H1 (cell line): ENCODE results near the gene HMGN2. TPM values are rescaled to one million over a fixed set of nuclear protein-coding genes. Genes with fewer than 3 reads are reported as not detected.

Experiments
- CTCF ChIA-PET: fragments of 300-600 bp; sonication (Branson Sonifier 250); formaldehyde crosslinking; loops from one replicate; lab custom pipeline; 2021; ENCODE audit not compliant: partially characterized antibody; lab: Charles Lee
- POLR2A ChIA-PET: fragments of 300-600 bp; sonication (Branson Sonifier 250); formaldehyde crosslinking; loops from one replicate; lab custom pipeline; 2021; ENCODE audit warnings: inconsistent platforms; ENCODE audit not compliant: partially characterized antibody; lab: Charles Lee
- DNase-seq, 2 experiments: peaks; one replicate each; pipeline versions ENCODE4 v3.0.0 to v3.0.0-alpha.2; 2010 to 2022; ENCODE audit warnings: low spot score in 2 of 2, low read depth in 1 of 2, mixed read lengths in 1 of 2
- FAIRE-seq: peaks from 2 replicates; lab custom pipeline; 2011; peaks lifted over from hg19 to GRCh38; lab: Jason Lieb, UNC
- H2AFZ ChIP-seq: 2 replicates; pipeline ENCODE4 v1.8.1; 2012; ENCODE audit warnings: low read length, inconsistent platforms
- H2AK5ac ChIP-seq: 2 replicates; pipeline ENCODE4 v1.6.1; 2013; ENCODE audit warnings: low read depth, low read length
- H2BK120ac ChIP-seq: replicated peaks from 2 replicates; pipeline ENCODE3; 2013; ENCODE audit warnings: low read depth, low read length, inconsistent platforms
- H2BK12ac ChIP-seq: 2 replicates; pipeline ENCODE4 v1.6.1; 2013; ENCODE audit warnings: low read depth, low read length
- H2BK15ac ChIP-seq: 2 replicates; pipeline ENCODE4 v1.6.1; 2013; ENCODE audit warnings: low read length
- H2BK20ac ChIP-seq: 2 replicates; pipeline ENCODE4 v1.6.1; 2013; ENCODE audit warnings: low read length
- H2BK5ac ChIP-seq: 2 replicates; pipeline ENCODE4 v1.6.1; 2013; ENCODE audit warnings: low read depth, low read length
- H3K14ac ChIP-seq: 2 replicates; pipeline ENCODE4 v1.6.1; 2013; ENCODE audit warnings: inconsistent platforms; ENCODE audit not compliant: insufficient read length
- H3K18ac ChIP-seq: 2 replicates; pipeline ENCODE4 v1.6.1; 2013; ENCODE audit warnings: low read length; ENCODE audit errors: extremely low read depth
- H3K23ac ChIP-seq: 2 replicates; pipeline ENCODE4 v1.6.1; 2013; ENCODE audit warnings: inconsistent platforms; ENCODE audit not compliant: insufficient read length
- H3K23me2 ChIP-seq: 2 replicates; pipeline ENCODE4 v1.6.1; 2013; ENCODE audit warnings: low read depth, low read length
- H3K27ac ChIP-seq: 2 replicates; pipeline ENCODE4 v1.6.1; 2011; ENCODE audit warnings: low read depth, low read length, inconsistent platforms
- H3K27me3 ChIP-seq, 4 experiments: replicated peaks in 1 of 4; 1 replicate in 1 of 4; 2 replicates in 3 of 4; pipeline versions ENCODE4 v1.6.1 to v1.8.1; 2011 to 2013; ENCODE audit warnings: low read length in 3 of 4, mild to moderate bottlenecking in 3 of 4, inconsistent platforms in 2 of 4, mixed read lengths in 2 of 4, moderate library complexity in 1 of 4; ENCODE audit not compliant: control insufficient read depth in 3 of 4, insufficient read depth in 3 of 4; ENCODE audit errors: extremely low read depth in 1 of 4
- H3K36me3 ChIP-seq, 4 experiments: 2 replicates each; pipeline versions ENCODE4 v1.6.1 to v1.8.1; 2011 to 2013; ENCODE audit warnings: mild to moderate bottlenecking in 4 of 4, low read length in 3 of 4, moderate library complexity in 2 of 4, control low read depth in 1 of 4, inconsistent platforms in 1 of 4; ENCODE audit not compliant: insufficient read depth in 4 of 4, control insufficient read depth in 2 of 4
- H3K4ac ChIP-seq: replicated peaks from 2 replicates; pipeline ENCODE3; 2013; ENCODE audit warnings: low read length, low read depth, mixed read lengths, inconsistent platforms; ENCODE audit not compliant: insufficient read length
- H3K4me1 ChIP-seq, 4 experiments: replicated peaks in 1 of 4; 1 replicate in 1 of 4; 2 replicates in 3 of 4; pipeline versions ENCODE4 v1.6.1 to v1.8.1; 2011 to 2013; ENCODE audit warnings: low read length in 3 of 4, inconsistent platforms in 2 of 4, mixed read lengths in 1 of 4; ENCODE audit not compliant: insufficient read depth in 4 of 4, control insufficient read depth in 3 of 4
- H3K4me2 ChIP-seq, 2 experiments: 2 replicates each; pipeline versions ENCODE4 v1.6.1 to v1.8.1; 2011 to 2013; ENCODE audit warnings: low read depth in 2 of 2, low read length in 2 of 2, control low read depth in 1 of 2, inconsistent platforms in 1 of 2, mild to moderate bottlenecking in 1 of 2; ENCODE audit not compliant: insufficient read depth in 1 of 2
- H3K4me3 ChIP-seq, 4 experiments: fragments of 200-600, 300-600 bp in 1 of 4; sonication (generic), shearing (Covaris generic), sonication (Bioruptor Twin) in 1 of 4; 2 replicates each; pipeline versions ENCODE4 v1.5.1 to v1.8.1; 2011 to 2016; ENCODE audit warnings: low read length in 4 of 4, low read depth in 3 of 4, control low read depth in 2 of 4, inconsistent platforms in 2 of 4, mild to moderate bottlenecking in 2 of 4, mixed read lengths in 1 of 4, moderate library complexity in 1 of 4; ENCODE audit not compliant: insufficient read depth in 2 of 4; ENCODE audit errors: extremely low read depth in 1 of 4
- H3K56ac ChIP-seq: replicated peaks from 2 replicates; pipeline ENCODE3; 2013; ENCODE audit warnings: low read depth, mild to moderate bottlenecking, mixed read lengths, low read length, inconsistent platforms; ENCODE audit not compliant: insufficient read length
- H3K79me1 ChIP-seq: 2 replicates; pipeline ENCODE4 v1.6.1; 2013; ENCODE audit warnings: low read depth, low read length, control low read depth
- H3K79me2 ChIP-seq, 2 experiments: 2 replicates each; pipeline versions ENCODE4 v1.6.1 to v1.8.1; 2012 to 2013; ENCODE audit warnings: low read length in 2 of 2, mild to moderate bottlenecking in 2 of 2, inconsistent platforms in 1 of 2; ENCODE audit not compliant: insufficient read depth in 2 of 2, control insufficient read depth in 1 of 2
- H3K9ac ChIP-seq, 4 experiments: replicated peaks in 1 of 4; 1 replicate in 1 of 4; 2 replicates in 3 of 4; pipeline versions ENCODE4 v1.6.1 to v1.8.1; 2011 to 2013; ENCODE audit warnings: low read depth in 3 of 4, low read length in 3 of 4, control low read depth in 2 of 4, mild to moderate bottlenecking in 2 of 4, moderate library complexity in 2 of 4, inconsistent platforms in 1 of 4; ENCODE audit errors: extremely low read depth in 1 of 4
- H3K9me3 ChIP-seq, 2 experiments: 2 replicates each; pipeline versions ENCODE4 v1.6.1 to v1.8.1; 2012 to 2013; ENCODE audit warnings: mild to moderate bottlenecking in 2 of 2, moderate library complexity in 2 of 2, control low read depth in 1 of 2, inconsistent platforms in 1 of 2, low read depth in 1 of 2, low read length in 1 of 2, mixed read lengths in 1 of 2; ENCODE audit not compliant: insufficient read depth in 2 of 2
- H4K20me1 ChIP-seq, 2 experiments: replicated peaks in 1 of 2; 2 replicates each; pipeline versions ENCODE3 to v1.8.1; 2011 to 2013; ENCODE audit warnings: inconsistent platforms in 2 of 2, low read length in 2 of 2, mild to moderate bottlenecking in 1 of 2; ENCODE audit not compliant: insufficient read depth in 2 of 2, control insufficient read depth in 1 of 2
- H4K5ac ChIP-seq: 2 replicates; pipeline ENCODE4 v1.6.1; 2013; ENCODE audit warnings: low read length, low read depth, mixed read lengths, inconsistent platforms; ENCODE audit not compliant: insufficient read length
- H4K8ac ChIP-seq: 2 replicates; pipeline ENCODE4 v1.8.0; 2013; ENCODE audit warnings: mild to moderate bottlenecking, moderate library complexity, low read length, inconsistent platforms; ENCODE audit not compliant: insufficient read depth; ENCODE audit errors: extremely low read depth
- H4K91ac ChIP-seq: replicated peaks from 2 replicates; pipeline ENCODE3; 2013; ENCODE audit warnings: low read length, mixed read lengths, inconsistent platforms; ENCODE audit not compliant: insufficient read length
- EP300 ChIP-seq, 2 experiments: IDR thresholded peaks; 1 replicate in 1 of 2; 2 replicates in 1 of 2; pipeline ENCODE4 v1.6.1; 2011 to 2012; ENCODE audit warnings: low read depth in 2 of 2, low read length in 2 of 2, mild to moderate bottlenecking in 2 of 2, borderline replicate concordance in 1 of 2, inconsistent platforms in 1 of 2, moderate library complexity in 1 of 2
- RFX5 ChIP-seq: IDR thresholded peaks from 2 replicates; pipeline ENCODE4 v1.6.1; 2011; ENCODE audit warnings: low read depth, low read length, improper control_type of control experiment, borderline replicate concordance
- RXRA ChIP-seq: IDR thresholded peaks from 2 replicates; pipeline ENCODE4 v1.6.1; 2011; ENCODE audit warnings: low read depth, mild to moderate bottlenecking, low read length, moderate library complexity; ENCODE audit not compliant: insufficient read depth
- SP2 ChIP-seq: IDR thresholded peaks from 2 replicates; pipeline ENCODE4 v1.6.1; 2012; ENCODE audit warnings: mild to moderate bottlenecking, low read length, inconsistent platforms
- SUZ12 ChIP-seq: fragments of 200-600 bp; sonication (generic); IDR thresholded peaks from 2 replicates; pipeline ENCODE4 v1.6.1; 2012; ENCODE audit warnings: mild to moderate bottlenecking, inconsistent platforms, low read length, moderate library complexity, mixed read lengths
- TCF12 ChIP-seq: IDR thresholded peaks from 2 replicates; pipeline ENCODE4 v1.6.1; 2011; ENCODE audit warnings: low read depth, mild to moderate bottlenecking, low read length
- YY1 ChIP-seq: IDR thresholded peaks from 2 replicates; pipeline ENCODE4 v1.6.1; 2011; ENCODE audit warnings: low read depth, mild to moderate bottlenecking, low read length
- ZNF274 ChIP-seq: IDR thresholded peaks from 2 replicates; pipeline ENCODE4 v1.7.0; 2012; ENCODE audit warnings: low read length, borderline replicate concordance; ENCODE audit errors: extremely low read depth
- WGBS, 2 experiments: shearing (Covaris generic) in 1 of 2; methylation state at CpG; one replicate each; pipeline versions ENCODE4 v1.1.6 to v1.1.7; 2013 to 2015; ENCODE audit warnings: low lambda C conversion rate in 2 of 2, mixed read lengths in 2 of 2, inconsistent platforms in 1 of 2, low coverage in 1 of 2, missing lambda C conversion rate in 1 of 2; ENCODE audit not compliant: insufficient replicate concordance in 2 of 2, insufficient coverage in 1 of 2, insufficient read length in 1 of 2; ENCODE audit errors: extremely low coverage in 1 of 2, missing lambda C conversion rate in 1 of 2; 5-methylcytosine and 5-hydroxymethylcytosine counted together
- polyA plus RNA-seq, 7 experiments: library from polyadenylated mRNA; depleted of rRNA in 3 of 7; stranded (reverse) in 5 of 7; unstranded in 2 of 7; fragments of >200 nt in 5 of 7; fragments of 200-250 nt in 2 of 7; gene quantifications; 1 replicate in 5 of 7; 2 replicates in 1 of 7; 4 replicates in 1 of 7; pipeline versions ENCODE4 v1.2.1 to v1.2.3, GENCODE V29; 2011 to 2013; ENCODE audit warnings: missing spikeins in 2 of 7, mixed read lengths in 2 of 7
- total RNA-seq: library from RNA; stranded (reverse); fragmentation: NEBNext Ultra II Directional; extraction: Animal tissue kit (Norgen Biotek cat#: 25700); gene quantifications from 2 replicates; pipeline ENCODE4 v1.2.1, GENCODE V29; 2021

The HMGN2 gene
- total and polyA plus RNA-seq, 2 of the 8 experiments (the other 6 are each of a cell fraction or from before 2014, with no cell fraction given), result 254 to 453 TPM

DNA sequence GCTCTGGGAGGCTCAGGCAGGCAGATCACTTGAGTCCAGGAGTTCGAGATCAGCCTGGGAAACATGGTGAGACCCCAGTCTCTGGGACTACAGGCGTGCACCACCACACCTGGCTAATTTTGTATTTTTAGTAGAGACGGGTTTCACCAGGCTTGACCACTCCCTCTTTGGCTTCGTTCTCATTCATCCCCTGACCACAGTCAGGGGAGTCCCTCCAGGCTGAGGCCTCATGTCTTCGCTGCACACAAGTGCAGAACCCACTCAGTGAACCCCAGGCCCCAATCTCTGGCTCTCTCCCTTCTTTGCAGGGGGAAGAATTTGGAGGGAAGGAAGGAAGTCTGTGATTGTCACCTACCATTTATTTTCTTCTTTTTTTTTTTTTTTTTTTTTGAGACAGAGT, 48.1 kb downstream of the HMGN2 start:
- Histone ChIP-seq H4K91ac (no peak overlapping the region), H3K4ac (no peak overlapping the region), H3K4me1 (peaks cover 0 to 3% (median 0%) of the 10 kb centered on the region in 4 experiments; a peak in 1 of 7 replicates), H2AFZ (no peak overlapping the region), H3K79me2 (no peaks in the 10 kb centered on the region), H3K79me1 (no peaks in the 10 kb centered on the region), H2AK5ac (no peak overlapping the region), H2BK12ac (no peak overlapping the region), H2BK15ac (no peak overlapping the region), H4K20me1 (no peaks in the 10 kb centered on the region), H3K9me3 (no peaks in the 10 kb centered on the region), H3K9ac (no peak overlapping the region), H2BK120ac (no peak overlapping the region), H4K5ac (no peak overlapping the region), H3K27ac (no peak overlapping the region), H3K56ac (no peak overlapping the region), H3K36me3 (no peaks in the 10 kb centered on the region), H3K23ac (no peak overlapping the region), H3K27me3 (no peaks in the 10 kb centered on the region; a peak in 1 of 7 replicates), H3K18ac (no peak overlapping the region), H3K4me2 (no peak overlapping the region), H2BK20ac (no peak overlapping the region), H3K4me3 (no peak overlapping the region), H4K8ac (no peak overlapping the region), H2BK5ac (no peak overlapping the region), H3K14ac (no peak overlapping the region), H3K23me2 (no peaks in the 10 kb centered on the region)
- CTCF ChIA-PET, result interaction anchor here (1.1 to 2.0 kb wide), 2 partner anchors 18 to 21 kb away, joined by 7 to 8 read pairs; no protein-coding TSS in a partner anchor
- POLR2A ChIA-PET, result interaction anchor here (1.2 kb wide), 1 partner anchor 11 kb away, joined by 3 read pairs; no protein-coding TSS in a partner anchor
- DNase-seq (no peak), FAIRE-seq (no peak)
- TF ChIP-seq YY1, result no peak
- no peak for TF ChIP-seq SUZ12
- no peak for TF ChIP-seq RXRA
- TF ChIP-seq EP300 (IDR thresholded peaks at IDR 0.05; ENCODE audit: borderline replicate concordance in 1 of 2, low read depth in 2 of 2, low read length in 2 of 2), result no peak
- no peak for TF ChIP-seq TCF12
- no peak for TF ChIP-seq SP2
- no peak for TF ChIP-seq RFX5
- no peak for TF ChIP-seq ZNF274
- 84% methylated on average over 5 of the region's 5 CpGs; no CpG with 5 or more reads in 1 of the 2 experiments for WGBS, 2 experiments
